Mesenchymal stem cell (in vitro differentiated cells and primary cell): ENCODE measurements around the gene PCGF1.
"Not testable (repeated sequence)": the region's sequence is repeated elsewhere in the genome, so short reads cannot be mapped to it uniquely, and the experiment has no call there.

Source experiments
- DNase-seq: peaks from one replicate; pipeline ENCODE4 v3.0.0-alpha.2; 2013
- H2AFZ ChIP-seq: one replicate; pipeline ENCODE4 v1.6.1; 2013; ENCODE audit warnings: low read depth, mild to moderate bottlenecking, control low read depth, inconsistent platforms, low read length, moderate library complexity
- H2AK5ac ChIP-seq: 2 replicates; pipeline ENCODE4 v1.6.1; 2013; ENCODE audit warnings: low read length, moderate library complexity, mild to moderate bottlenecking, inconsistent platforms; ENCODE audit not compliant: severe bottlenecking
- H2BK120ac ChIP-seq: one replicate; pipeline ENCODE4 v1.6.1; 2013; ENCODE audit warnings: low read depth, mild to moderate bottlenecking, inconsistent platforms, low read length, moderate library complexity
- H2BK12ac ChIP-seq, 2 experiments: one replicate each; pipeline ENCODE4 v1.6.1; 2013; ENCODE audit warnings: inconsistent platforms in 2 of 2, low read length in 2 of 2, mild to moderate bottlenecking in 2 of 2, moderate library complexity in 2 of 2, control low read depth in 1 of 2
- H2BK15ac ChIP-seq: one replicate; pipeline ENCODE4 v1.6.1; 2013; ENCODE audit warnings: mild to moderate bottlenecking, low read depth, inconsistent platforms; ENCODE audit not compliant: poor library complexity, severe bottlenecking
- H2BK5ac ChIP-seq: 2 replicates; pipeline ENCODE4 v1.6.1; 2013; ENCODE audit warnings: low read depth, mild to moderate bottlenecking, low read length, control low read depth, inconsistent platforms; ENCODE audit not compliant: poor library complexity, severe bottlenecking
- H3K14ac ChIP-seq, 2 experiments: one replicate each; pipeline ENCODE4 v1.6.1; 2013; ENCODE audit warnings: inconsistent platforms in 2 of 2, low read length in 2 of 2, control low read depth in 1 of 2, mild to moderate bottlenecking in 1 of 2, moderate library complexity in 1 of 2
- H3K18ac ChIP-seq, 2 experiments: one replicate each; pipeline ENCODE4 v1.6.1; 2013; ENCODE audit warnings: inconsistent platforms in 2 of 2, low read length in 2 of 2, control low read depth in 1 of 2, low read depth in 1 of 2, mild to moderate bottlenecking in 1 of 2
- H3K23ac ChIP-seq, 2 experiments: one replicate each; pipeline ENCODE4 v1.6.1; 2013; ENCODE audit warnings: inconsistent platforms in 2 of 2, low read length in 2 of 2, mild to moderate bottlenecking in 2 of 2, moderate library complexity in 2 of 2, control low read depth in 1 of 2
- H3K27ac ChIP-seq: 2 replicates; pipeline ENCODE4 v1.5.1; 2013; ENCODE audit warnings: mild to moderate bottlenecking, moderate library complexity, low read length, control low read depth, inconsistent platforms; ENCODE audit not compliant: poor library complexity, severe bottlenecking
- H3K27me3 ChIP-seq, 2 experiments: 2 replicates each; pipeline versions ENCODE4 v1.6.1 to v1.7.0; 2013; ENCODE audit warnings: low read length in 2 of 2, mild to moderate bottlenecking in 2 of 2, moderate library complexity in 2 of 2, control low read depth in 1 of 2, inconsistent platforms in 1 of 2; ENCODE audit not compliant: control insufficient read depth in 1 of 2, insufficient read depth in 1 of 2
- H3K36me3 ChIP-seq, 2 experiments: 2 replicates each; pipeline versions ENCODE4 v1.6.1 to v1.7.0; 2013; ENCODE audit warnings: low read length in 2 of 2, control low read depth in 1 of 2, inconsistent platforms in 1 of 2, low read depth in 1 of 2, mild to moderate bottlenecking in 1 of 2; ENCODE audit not compliant: insufficient read depth in 2 of 2, control insufficient read depth in 1 of 2
- H3K4ac ChIP-seq, 2 experiments: one replicate each; pipeline ENCODE4 v1.6.1; 2013; ENCODE audit warnings: inconsistent platforms in 2 of 2, low read length in 2 of 2, mild to moderate bottlenecking in 2 of 2, moderate library complexity in 2 of 2, control low read depth in 1 of 2, low read depth in 1 of 2
- H3K4me1 ChIP-seq: 2 replicates; pipeline ENCODE4 v1.6.1; 2013; ENCODE audit warnings: low read depth, low read length, control low read depth; ENCODE audit not compliant: control insufficient read depth, insufficient read depth
- H3K4me2 ChIP-seq: 2 replicates; pipeline ENCODE4 v1.6.1; 2013; ENCODE audit warnings: low read length, mild to moderate bottlenecking, inconsistent platforms; ENCODE audit not compliant: poor library complexity, severe bottlenecking
- H3K4me3 ChIP-seq, 2 experiments: 2 replicates each; pipeline versions ENCODE4 v1.5.1 to v1.7.0; 2013; ENCODE audit warnings: low read length in 2 of 2, mild to moderate bottlenecking in 2 of 2, control low read depth in 1 of 2, low read depth in 1 of 2; ENCODE audit not compliant: insufficient read depth in 1 of 2
- H3K79me1 ChIP-seq: replicated peaks from 2 replicates; pipeline ENCODE4 v1.6.1; 2013; ENCODE audit warnings: mild to moderate bottlenecking, control low read depth, low read length, inconsistent platforms; ENCODE audit not compliant: poor library complexity, severe bottlenecking
- H3K9ac ChIP-seq: 2 replicates; pipeline ENCODE4 v1.7.0; 2013; ENCODE audit warnings: mild to moderate bottlenecking, low read length, moderate library complexity
- H3K9me3 ChIP-seq: 2 replicates; pipeline ENCODE4 v1.7.0; 2013; ENCODE audit warnings: mild to moderate bottlenecking, low read length; ENCODE audit not compliant: control insufficient read depth
- H4K8ac ChIP-seq: one replicate; pipeline ENCODE4 v1.6.1; 2013; ENCODE audit warnings: inconsistent platforms, mild to moderate bottlenecking, low read length, moderate library complexity
- H4K91ac ChIP-seq: one replicate; pipeline ENCODE4 v1.6.1; 2013; ENCODE audit warnings: mild to moderate bottlenecking, low read length, inconsistent platforms
- WGBS: methylation state at CpG from one replicate; pipeline ENCODE4 v1.1.7; 2013; ENCODE audit warnings: mixed read lengths; 5-methylcytosine and 5-hydroxymethylcytosine counted together

PCGF1 gene

GRCh38 chr2:74488643-74489481 lies 18.6 kb downstream of the PCGF1 start:
- Histone ChIP-seq H4K8ac (no peak overlapping the region), H3K9ac (peak overlapping the region; percentile 55), H3K4me1 (no peaks in the 10 kb centered on the region), H3K14ac (no peak overlapping the region), H3K4me2 (no peak overlapping the region), H2BK12ac (no peak overlapping the region), H3K27me3 (no peaks in the 10 kb centered on the region), H3K18ac (no peak overlapping the region), H3K27ac (no peak overlapping the region), H2AK5ac (no peak overlapping the region), H2BK15ac (no peak overlapping the region), H3K79me1 (peaks cover 15% of the 10 kb centered on the region), H3K23ac (no peak overlapping the region), H2AFZ (no peak overlapping the region), H3K4ac (no peak overlapping the region), H2BK5ac (no peak overlapping the region), H2BK120ac (no peak overlapping the region), H3K9me3 (no peaks in the 10 kb centered on the region), H3K4me3 (no peak overlapping the region), H4K91ac (no peak overlapping the region), H3K36me3 (peaks cover 50 to 75% of the 10 kb centered on the region in 2 experiments)
- no peak for DNase-seq
- WGBS, result 90% methylated on average over 8 of the region's 9 CpGs

- H3K36me3 ChIP-seq, result peaks cover 26 to 50% of the 10 kb centered on the region in 2 experiments
- peaks cover 21% of the 10 kb centered on the region for H3K79me1 ChIP-seq
- no peaks in the 10 kb centered on the region for H3K27me3 ChIP-seq
- no peak overlapping the region for H2BK15ac ChIP-seq
- no peak overlapping the region for H3K23ac ChIP-seq
- no peak overlapping the region for H3K4me2 ChIP-seq
- H3K14ac ChIP-seq, result no peak overlapping the region
- peaks cover 12% of the 10 kb centered on the region for H3K4me1 ChIP-seq
- H2BK12ac ChIP-seq, result no peak overlapping the region
- H2BK5ac ChIP-seq, result no peak overlapping the region
- H3K9ac ChIP-seq, result no peak overlapping the region
- no peaks in the 10 kb centered on the region for H3K9me3 ChIP-seq
- H3K4ac ChIP-seq, result no peak overlapping the region
- no peak overlapping the region for H3K27ac ChIP-seq
- no peak overlapping the region for H4K8ac ChIP-seq
- H3K4me3 ChIP-seq, result no peak overlapping the region
- DNase-seq, result no peak
- H2AFZ ChIP-seq, result no peak overlapping the region
- no peak overlapping the region for H2AK5ac ChIP-seq
- 100% methylated on average over 2 of the region's 2 CpGs for WGBS
- H4K91ac ChIP-seq, result no peak overlapping the region
- H3K18ac ChIP-seq, result no peak overlapping the region
- no peak overlapping the region for H2BK120ac ChIP-seq
Measured at GRCh38 chr2:74486141-74486540, 21.4 kb downstream of the PCGF1 start.

GRCh38 chr2:74483675-74484164 lies 23.8 kb downstream of the PCGF1 start:
- DNase-seq, H4K91ac ChIP-seq, H2AFZ ChIP-seq, H3K27me3 ChIP-seq, H2AK5ac ChIP-seq, H3K4ac ChIP-seq, H3K14ac ChIP-seq, H3K9me3 ChIP-seq, H4K8ac ChIP-seq, H2BK12ac ChIP-seq, H2BK120ac ChIP-seq, H3K27ac ChIP-seq, H2BK15ac ChIP-seq, H3K23ac ChIP-seq, H2BK5ac ChIP-seq, H3K18ac ChIP-seq: not testable (repeated sequence)
- Histone ChIP-seq H3K36me3 (peaks cover 14 to 51% of the 10 kb centered on the region in 2 experiments), H3K79me1 (peaks cover 28% of the 10 kb centered on the region), H3K4me1 (peaks cover 18% of the 10 kb centered on the region), H3K4me3 (peak overlapping the region; percentile 82 to 93), H3K4me2 (peak overlapping the region; percentile 98), H3K9ac (peak overlapping the region; percentile 94)
- 89% methylated on average over 19 of the region's 19 CpGs for WGBS
